SH-SY5Y (cell line): ENCODE results near the gene PLA2G2E.

Experiments used
- GATA2 ChIP-seq: IDR thresholded peaks from 2 replicates; pipeline ENCODE4 v1.6.1; 2011; ENCODE audit warnings: mild to moderate bottlenecking, low read depth, low read length
- GATA3 ChIP-seq: IDR thresholded peaks from 2 replicates; pipeline ENCODE4 v1.6.1; 2011; ENCODE audit warnings: low read depth, mild to moderate bottlenecking, low read length, moderate library complexity

DNA sequence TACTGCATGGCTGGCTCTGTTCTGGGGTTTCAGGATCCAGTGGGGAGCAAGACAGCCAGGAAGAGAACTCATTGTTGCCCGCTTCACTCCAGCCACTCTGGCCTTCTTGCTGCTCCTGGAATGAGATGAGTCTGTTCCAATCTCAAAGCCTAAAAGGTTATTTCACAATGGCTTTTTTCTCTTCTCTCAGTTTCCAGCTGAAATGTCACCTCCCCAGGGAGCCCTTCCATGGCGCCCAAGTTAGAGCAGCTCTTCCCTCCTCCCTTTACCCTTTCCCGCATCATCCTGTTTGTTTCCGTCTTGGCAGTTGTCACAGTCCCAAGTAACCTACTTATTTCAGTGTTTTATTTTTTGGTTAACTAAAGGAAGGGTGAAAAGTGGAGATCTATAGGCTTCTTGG lies 40.2 kb upstream of the PLA2G2E start:
- no peak for TF ChIP-seq GATA2
- no peak for TF ChIP-seq GATA3
